ENCODE results near the gene RBM20. TPM values are rescaled to one million over a fixed set of nuclear protein-coding genes. Genes with fewer than 3 reads are reported as not detected.

The RBM20 gene
- polyA plus RNA-seq, 1 donor (not counting 4 experiments of a cell fraction or from before 2014, with no cell fraction given) = 0.01 TPM

- no peak for FAIRE-seq
- dilution Hi-C loops (cut with MboI; ENCODE audit: extremely low pct_ligation_motif_present, low sequenced_read_pairs) = no loop called here
- H3K27me3 ChIP-seq (ENCODE audit: control insufficient read depth, extremely low read depth, insufficient read depth, low read length) = no peaks in the 10 kb centered on the region
Observed at GRCh38 chr10:110708776-110709443, 64.8 kb downstream of the RBM20 start.

GRCh38 chr10:110709444-110709828, 65.3 kb downstream of the RBM20 start:
- H4K20me1 ChIP-seq (ENCODE audit: control insufficient read depth, extremely low read depth, insufficient read depth, low read length) = no peaks in the 10 kb centered on the region
- H3K27ac ChIP-seq (ENCODE audit: control insufficient read depth, insufficient read depth, low read length) = no peak overlapping the region
- no peak overlapping the region for H3K9ac ChIP-seq (ENCODE audit: control insufficient read depth, extremely low read depth, insufficient read depth, low read length)
- no peak for TF ChIP-seq EZH2 (IDR thresholded peaks at IDR 0.05; ENCODE audit: low read length)
- no peak for TF ChIP-seq CTCF (optimal IDR thresholded peaks at IDR 0.05 in 1 of 3, IDR thresholded peaks at IDR 0.05 in 1 of 3, conservative IDR thresholded peaks at IDR 0.05 in 1 of 3; ENCODE audit: extremely low read depth in 1 of 3, insufficient read depth in 2 of 3, low read length in 3 of 3)
- H2AFZ ChIP-seq (ENCODE audit: control insufficient read depth, low read length) = no peak overlapping the region
- H3K4me1 ChIP-seq (ENCODE audit: control insufficient read depth, extremely low read depth, insufficient read depth, low read length) = no peaks in the 10 kb centered on the region
- H3K9me1 ChIP-seq (ENCODE audit: control insufficient read depth, extremely low read depth, insufficient read depth, low read length) = no peaks in the 10 kb centered on the region
- H3K36me3 ChIP-seq (ENCODE audit: control insufficient read depth in 2 of 2, extremely low read depth in 1 of 2, insufficient read depth in 2 of 2, low read length in 2 of 2) = no peaks in the 10 kb centered on the region
- FAIRE-seq = no peak
- no peak overlapping the region for H3K4me3 ChIP-seq (ENCODE audit: control insufficient read depth in 2 of 3, extremely low read depth in 1 of 3, insufficient read depth in 2 of 3, low read depth in 1 of 3, low read length in 3 of 3)
- DNase-seq (ENCODE audit: low read depth, low spot score) = no peak
- no peaks in the 10 kb centered on the region for H3K9me3 ChIP-seq (ENCODE audit: control insufficient read depth, low read depth, low read length)
- H3K27me3 ChIP-seq (ENCODE audit: control insufficient read depth, extremely low read depth, insufficient read depth, low read length) = no peaks in the 10 kb centered on the region
- no peak overlapping the region for H3K4me2 ChIP-seq (ENCODE audit: control insufficient read depth, extremely low read depth, insufficient read depth, low read depth, low read length)
- dilution Hi-C loops (cut with MboI; ENCODE audit: extremely low pct_ligation_motif_present, low sequenced_read_pairs) = no loop called here
- no peaks in the 10 kb centered on the region for H3K79me2 ChIP-seq (ENCODE audit: control insufficient read depth, insufficient read depth, low read length)

More at GRCh38 chr10:110708776-110709443, 64.8 kb downstream of the RBM20 start:
- Histone ChIP-seq H4K20me1 (ENCODE audit: control insufficient read depth, extremely low read depth, insufficient read depth, low read length) (no peaks in the 10 kb centered on the region), H3K4me1 (ENCODE audit: control insufficient read depth, extremely low read depth, insufficient read depth, low read length) (no peaks in the 10 kb centered on the region), H3K9me1 (ENCODE audit: control insufficient read depth, extremely low read depth, insufficient read depth, low read length) (no peaks in the 10 kb centered on the region), H3K79me2 (ENCODE audit: control insufficient read depth, insufficient read depth, low read length) (no peaks in the 10 kb centered on the region), H3K4me2 (ENCODE audit: control insufficient read depth, extremely low read depth, insufficient read depth, low read depth, low read length) (no peak overlapping the region), H3K4me3 (ENCODE audit: control insufficient read depth in 2 of 3, extremely low read depth in 1 of 3, insufficient read depth in 2 of 3, low read depth in 1 of 3, low read length in 3 of 3) (no peak overlapping the region), H2AFZ (ENCODE audit: control insufficient read depth, low read length) (no peak overlapping the region), H3K9me3 (ENCODE audit: control insufficient read depth, low read depth, low read length) (no peaks in the 10 kb centered on the region), H3K9ac (ENCODE audit: control insufficient read depth, extremely low read depth, insufficient read depth, low read length) (no peak overlapping the region), H3K36me3 (ENCODE audit: control insufficient read depth in 2 of 2, extremely low read depth in 1 of 2, insufficient read depth in 2 of 2, low read length in 2 of 2) (no peaks in the 10 kb centered on the region), H3K27ac (ENCODE audit: control insufficient read depth, insufficient read depth, low read length) (no peak overlapping the region)
- TF ChIP-seq CTCF (optimal IDR thresholded peaks at IDR 0.05 in 1 of 3, IDR thresholded peaks at IDR 0.05 in 1 of 3, conservative IDR thresholded peaks at IDR 0.05 in 1 of 3; ENCODE audit: extremely low read depth in 1 of 3, insufficient read depth in 2 of 3, low read length in 3 of 3) = no peak
- TF ChIP-seq EZH2 (IDR thresholded peaks at IDR 0.05; ENCODE audit: low read length) = no peak
- DNase-seq (ENCODE audit: low read depth, low spot score) = no peak

All from keratinocyte (primary cell).